Peyer's patch (tissue), 4 donors: ENCODE measurements around the gene SMG7.

Experiments
- POLR2A ChIP-seq, 2 donors: fragments of 450-650 bp; IDR thresholded peaks; one replicate each; pipeline ENCODE4 v1.5.1; 2017; ENCODE audit warnings: antibody characterized with exemption in 2 of 2, mild to moderate bottlenecking in 2 of 2, moderate library complexity in 2 of 2
- TF ChIP-seq, protein P1 (sequence below), 6 experiments: fragments of 450-650 bp in 4 of 6; fragments of 200-600 bp in 2 of 6; sonication (generic) in 1 of 6; IDR thresholded peaks; one replicate each; pipeline ENCODE4 v1.5.1; 2017 to 2019; ENCODE audit warnings: antibody characterized with exemption in 6 of 6, mild to moderate bottlenecking in 3 of 6, moderate library complexity in 1 of 6

DNA sequence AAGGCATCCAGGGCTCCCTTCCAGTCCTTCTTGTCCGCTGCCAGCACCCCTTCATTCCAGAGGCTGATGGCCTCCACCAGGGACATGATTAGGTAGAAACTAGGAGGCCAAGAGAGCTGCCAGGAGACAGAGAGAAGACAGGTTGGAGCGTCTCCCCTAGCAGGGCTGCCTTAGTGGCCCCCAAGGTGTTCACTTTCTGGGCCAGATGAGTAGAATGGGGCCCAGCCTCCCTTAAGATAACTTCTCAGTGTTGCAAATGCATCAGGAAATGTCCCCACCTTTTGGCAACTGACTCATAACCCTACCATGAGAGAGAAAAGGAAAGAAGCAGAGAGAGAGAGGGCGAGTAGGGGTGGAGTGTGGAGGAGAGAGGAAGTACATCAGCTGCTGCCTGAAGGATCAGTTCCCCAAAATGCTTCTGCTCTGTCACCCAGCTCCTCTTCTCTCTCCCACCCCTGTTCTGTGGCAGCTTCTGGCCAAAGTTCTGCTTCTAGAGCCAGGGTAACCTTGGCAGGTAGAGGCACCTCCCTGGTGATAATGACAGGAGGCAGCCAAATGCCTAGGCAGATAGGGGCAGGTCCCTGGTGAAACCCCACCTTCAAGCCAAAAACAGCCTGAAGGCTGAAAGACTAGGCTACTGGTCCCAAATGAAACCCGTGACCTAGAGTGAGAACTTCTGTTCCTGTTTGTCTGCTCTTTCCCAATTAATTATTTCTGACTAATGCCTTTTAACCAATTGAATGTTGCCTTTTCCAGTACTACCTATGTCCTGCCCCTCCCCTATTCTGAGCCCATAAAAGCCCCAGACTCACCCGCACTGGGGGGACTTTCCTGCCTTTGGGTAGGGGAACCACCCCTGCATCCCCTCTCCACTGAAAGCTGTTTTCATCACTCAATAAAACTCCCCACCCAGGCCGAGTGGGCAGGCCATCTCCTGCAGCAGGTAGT is 118.2 kb downstream of the SMG7 start, which contains the start of gene NCF2:
- no peak for TF ChIP-seq POLR2A (IDR thresholded peaks at IDR 0.05)
- TF ChIP-seq, protein P1, sequence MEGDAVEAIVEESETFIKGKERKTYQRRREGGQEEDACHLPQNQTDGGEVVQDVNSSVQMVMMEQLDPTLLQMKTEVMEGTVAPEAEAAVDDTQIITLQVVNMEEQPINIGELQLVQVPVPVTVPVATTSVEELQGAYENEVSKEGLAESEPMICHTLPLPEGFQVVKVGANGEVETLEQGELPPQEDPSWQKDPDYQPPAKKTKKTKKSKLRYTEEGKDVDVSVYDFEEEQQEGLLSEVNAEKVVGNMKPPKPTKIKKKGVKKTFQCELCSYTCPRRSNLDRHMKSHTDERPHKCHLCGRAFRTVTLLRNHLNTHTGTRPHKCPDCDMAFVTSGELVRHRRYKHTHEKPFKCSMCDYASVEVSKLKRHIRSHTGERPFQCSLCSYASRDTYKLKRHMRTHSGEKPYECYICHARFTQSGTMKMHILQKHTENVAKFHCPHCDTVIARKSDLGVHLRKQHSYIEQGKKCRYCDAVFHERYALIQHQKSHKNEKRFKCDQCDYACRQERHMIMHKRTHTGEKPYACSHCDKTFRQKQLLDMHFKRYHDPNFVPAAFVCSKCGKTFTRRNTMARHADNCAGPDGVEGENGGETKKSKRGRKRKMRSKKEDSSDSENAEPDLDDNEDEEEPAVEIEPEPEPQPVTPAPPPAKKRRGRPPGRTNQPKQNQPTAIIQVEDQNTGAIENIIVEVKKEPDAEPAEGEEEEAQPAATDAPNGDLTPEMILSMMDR (IDR thresholded peaks at IDR 0.05): no peak
